Gastrocnemius medialis (tissue), 4 donors: ENCODE results near the gene LDHAL6B. TPM values are rescaled to one million over a fixed set of nuclear protein-coding genes. Genes with fewer than 3 reads are reported as not detected.

Experiments
- ATAC-seq, 2 donors: fragments of 150-250 bp; one replicate each; pipeline ENCODE4 v1.9.1; 2016
- DNase-seq, 2 donors: peaks; one replicate each; pipeline ENCODE4 v3.0.0-alpha.2; 2019
- H3K27ac ChIP-seq, 4 donors: fragments of 200-600 bp; sonication (generic); 1 replicate in 1 of 4; 2 replicates in 3 of 4; pipeline ENCODE4 v1.5.1; 2016 to 2018; ENCODE audit warnings: mild to moderate bottlenecking in 2 of 4, moderate library complexity in 1 of 4
- H3K27me3 ChIP-seq, 3 donors: fragments of 200-600 bp; sonication (generic) in 2 of 3; 1 replicate in 1 of 3; 2 replicates in 2 of 3; pipeline versions ENCODE4 v1.5.1 to v1.6.0; 2016 to 2019; ENCODE audit warnings: mild to moderate bottlenecking in 1 of 3, moderate library complexity in 1 of 3
- H3K36me3 ChIP-seq, 2 donors: fragments of 200-600 bp; sonication (generic) in 1 of 2; one replicate each; pipeline ENCODE4 v1.5.1; 2017 to 2018
- H3K4me1 ChIP-seq, 2 donors: fragments of 200-600 bp; sonication (generic) in 1 of 2; one replicate each; pipeline ENCODE4 v1.5.1; 2016 to 2017; ENCODE audit warnings: mild to moderate bottlenecking in 2 of 2
- H3K4me3 ChIP-seq, 4 donors: fragments of 200-600 bp; sonication (generic) in 3 of 4; 1 replicate in 1 of 4; 2 replicates in 3 of 4; pipeline ENCODE4 v1.5.1; 2016 to 2019; ENCODE audit warnings: mild to moderate bottlenecking in 2 of 4
- H3K9me3 ChIP-seq, 3 donors: fragments of 200-600 bp; sonication (generic) in 2 of 3; 1 replicate in 1 of 3; 2 replicates in 2 of 3; pipeline ENCODE4 v1.5.1; 2016 to 2019
- POLR2A ChIP-seq, 2 donors: fragments of 450-650 bp; IDR thresholded peaks; one replicate each; pipeline ENCODE4 v1.6.1; 2017; ENCODE audit warnings: antibody characterized with exemption in 2 of 2, mild to moderate bottlenecking in 2 of 2, moderate library complexity in 2 of 2
- in situ Hi-C, 4 donors: fragments of 200-750 bp; cut with MboI; loops; one replicate each; pipeline versions ENCODE4 v1.15.0 to v1.8.0; 2017; ENCODE audit warnings: low sequenced_read_pairs in 4 of 4
- intact Hi-C: fragments of 100-400 bp; cut with DNase I; formaldehyde crosslinking; loops from one replicate; pipeline ENCODE4 v1.15.1; 2023; ENCODE audit warnings: low total_unique reads
- total RNA-seq, 4 donors: library from RNA; depleted of rRNA; stranded (reverse); fragments of >200 nt; gene quantifications; one replicate each; pipeline versions ENCODE4 v1.1.0 to v1.2.3, GENCODE V29; 2016
- TF ChIP-seq, protein P1 (sequence below), 5 experiments: fragments of 450-650 bp in 3 of 5; fragments of 200-600 bp in 2 of 5; sonication (generic) in 2 of 5; IDR thresholded peaks in 4 of 5; conservative IDR thresholded peaks in 1 of 5; 1 replicate in 4 of 5; 2 replicates in 1 of 5; pipeline ENCODE4 v1.5.1; 2016 to 2019; ENCODE audit warnings: antibody characterized with exemption in 5 of 5, mild to moderate bottlenecking in 3 of 5, moderate library complexity in 3 of 5

Gene LDHAL6B
- total RNA-seq, 4 donors from 2014 or later = not detected

GRCh38 chr15:59223736-59224135 lies 17.1 kb downstream of the LDHAL6B start:
- no peak for DNase-seq
- Histone ChIP-seq H3K4me3 (no peak overlapping the region), H3K9me3 (no peaks in the 10 kb centered on the region), H3K27me3 (no peaks in the 10 kb centered on the region), H3K27ac (peak overlapping the region in 2 of 4 donors; percentile 4 to 31), H3K4me1 (no peaks in the 10 kb centered on the region), H3K36me3 (peaks cover 0 to 19% of the 10 kb centered on the region in 2 donors)
- in situ Hi-C loops (no loop called here), intact Hi-C loops (no loop called here)
- no peak for ATAC-seq
- TF ChIP-seq, protein P1, sequence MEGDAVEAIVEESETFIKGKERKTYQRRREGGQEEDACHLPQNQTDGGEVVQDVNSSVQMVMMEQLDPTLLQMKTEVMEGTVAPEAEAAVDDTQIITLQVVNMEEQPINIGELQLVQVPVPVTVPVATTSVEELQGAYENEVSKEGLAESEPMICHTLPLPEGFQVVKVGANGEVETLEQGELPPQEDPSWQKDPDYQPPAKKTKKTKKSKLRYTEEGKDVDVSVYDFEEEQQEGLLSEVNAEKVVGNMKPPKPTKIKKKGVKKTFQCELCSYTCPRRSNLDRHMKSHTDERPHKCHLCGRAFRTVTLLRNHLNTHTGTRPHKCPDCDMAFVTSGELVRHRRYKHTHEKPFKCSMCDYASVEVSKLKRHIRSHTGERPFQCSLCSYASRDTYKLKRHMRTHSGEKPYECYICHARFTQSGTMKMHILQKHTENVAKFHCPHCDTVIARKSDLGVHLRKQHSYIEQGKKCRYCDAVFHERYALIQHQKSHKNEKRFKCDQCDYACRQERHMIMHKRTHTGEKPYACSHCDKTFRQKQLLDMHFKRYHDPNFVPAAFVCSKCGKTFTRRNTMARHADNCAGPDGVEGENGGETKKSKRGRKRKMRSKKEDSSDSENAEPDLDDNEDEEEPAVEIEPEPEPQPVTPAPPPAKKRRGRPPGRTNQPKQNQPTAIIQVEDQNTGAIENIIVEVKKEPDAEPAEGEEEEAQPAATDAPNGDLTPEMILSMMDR (IDR thresholded peaks at IDR 0.05 in 4 of 5, conservative IDR thresholded peaks at IDR 0.05 in 1 of 5) = no peak
- TF ChIP-seq POLR2A (IDR thresholded peaks at IDR 0.05) = no peak

GRCh38 chr15:59224474-59224873 lies 17.8 kb downstream of the LDHAL6B start:
- in situ Hi-C loops = no loop called here
- peak overlapping the region in 1 of 4 donors; percentile 31 for H3K27ac ChIP-seq

GRCh38 chr15:59227021-59227420 lies 20.4 kb downstream of the LDHAL6B start:
- Histone ChIP-seq H3K9me3 (no peaks in the 10 kb centered on the region), H3K4me1 (no peaks in the 10 kb centered on the region), H3K27me3 (no peaks in the 10 kb centered on the region), H3K4me3 (no peak overlapping the region), H3K27ac (no peak overlapping the region), H3K36me3 (peaks cover 0 to 30% of the 10 kb centered on the region in 2 donors)
- in situ Hi-C loops = no loop called here
- DNase-seq (no peak), ATAC-seq (no peak)
- no peak for TF ChIP-seq POLR2A (IDR thresholded peaks at IDR 0.05)
- TF ChIP-seq, protein P1 (IDR thresholded peaks at IDR 0.05 in 4 of 5, conservative IDR thresholded peaks at IDR 0.05 in 1 of 5) = no peak
- intact Hi-C loops = no loop called here

More at GRCh38 chr15:59224474-59224873, 17.8 kb downstream of the LDHAL6B start:
- intact Hi-C loops = no loop called here
- DNase-seq = no peak
- ATAC-seq = no peak
- Histone ChIP-seq H3K4me1 (no peaks in the 10 kb centered on the region), H3K36me3 (peaks cover 0 to 19% of the 10 kb centered on the region in 2 donors), H3K4me3 (no peak overlapping the region), H3K27me3 (no peaks in the 10 kb centered on the region), H3K9me3 (no peaks in the 10 kb centered on the region)
- TF ChIP-seq POLR2A (IDR thresholded peaks at IDR 0.05) = no peak
- TF ChIP-seq, protein P1 (IDR thresholded peaks at IDR 0.05 in 4 of 5, conservative IDR thresholded peaks at IDR 0.05 in 1 of 5) = no peak

GRCh38 chr15:59229015-59229414 lies 22.4 kb downstream of the LDHAL6B start:
- no peak for DNase-seq
- intact Hi-C loops (no loop called here), in situ Hi-C loops (no loop called here)
- no peak for TF ChIP-seq POLR2A (IDR thresholded peaks at IDR 0.05)
- TF ChIP-seq, protein P1 (IDR thresholded peaks at IDR 0.05 in 4 of 5, conservative IDR thresholded peaks at IDR 0.05 in 1 of 5) = no peak
- Histone ChIP-seq H3K9me3 (no peaks in the 10 kb centered on the region), H3K36me3 (peaks cover 0 to 19% of the 10 kb centered on the region in 2 donors), H3K4me3 (no peak overlapping the region), H3K4me1 (no peaks in the 10 kb centered on the region), H3K27me3 (no peaks in the 10 kb centered on the region), H3K27ac (no peak overlapping the region)
- ATAC-seq = no peak

DNA sequence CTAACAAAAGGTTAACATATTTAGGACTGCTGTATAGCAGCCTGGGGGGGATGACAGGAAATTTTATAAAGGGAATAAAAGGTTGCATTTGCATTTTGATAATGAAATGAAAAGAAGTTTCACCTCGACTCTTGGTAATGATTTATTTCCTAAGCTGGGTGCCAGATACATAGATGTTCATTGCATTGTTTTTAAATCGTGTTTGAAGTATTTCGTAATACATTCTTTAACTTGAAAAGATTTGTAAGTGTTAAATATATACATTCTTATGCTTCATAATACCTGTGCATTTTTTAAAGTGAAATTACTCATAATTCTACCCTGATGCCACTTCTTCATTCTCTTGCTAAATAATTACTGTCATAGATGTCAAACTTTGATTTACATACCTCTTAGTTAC lies 22.8 kb downstream of the LDHAL6B start:
- in situ Hi-C loops = no loop called here
- Histone ChIP-seq H3K4me1 (no peaks in the 10 kb centered on the region), H3K4me3 (no peak overlapping the region), H3K9me3 (no peaks in the 10 kb centered on the region), H3K36me3 (peaks cover 0 to 15% of the 10 kb centered on the region in 2 donors), H3K27me3 (no peaks in the 10 kb centered on the region), H3K27ac (no peak overlapping the region)
- DNase-seq = no peak
- TF ChIP-seq, protein P1 (IDR thresholded peaks at IDR 0.05 in 4 of 5, conservative IDR thresholded peaks at IDR 0.05 in 1 of 5) = no peak
- no peak for TF ChIP-seq POLR2A (IDR thresholded peaks at IDR 0.05)
- no peak for ATAC-seq
- intact Hi-C loops = no loop called here
